ENCODE results near the gene TSEN2. TPM values are rescaled to one million over a fixed set of nuclear protein-coding genes. Genes with fewer than 3 reads are reported as not detected.

Gene TSEN2
- total RNA-seq, 2 donors from 2014 or later, result 16.6 to 18.2 TPM

GRCh38 chr3:12518261-12519028, 34.2 kb downstream of the TSEN2 start:
- H3K27me3 Mint-ChIP-seq (ENCODE audit: insufficient read depth), result no peaks in the 10 kb centered on the region
- peaks cover 12% of the 10 kb centered on the region for H3K4me1 Mint-ChIP-seq
- 88 to 92% methylated on average over 4 to 6 of the region's 6 CpGs for WGBS, 2 experiments (ENCODE audit: insufficient coverage in 1 of 2, insufficient read length in 1 of 2)
- no peak overlapping the region for H3K4me3 Mint-ChIP-seq
- Histone ChIP-seq H3K4me1 (ENCODE audit: control insufficient read depth, insufficient read depth, low read length) (peaks cover 17% of the 10 kb centered on the region), H3K9me3 (ENCODE audit: control insufficient read depth, low read length) (peaks cover 9% of the 10 kb centered on the region), H3K27me3 (ENCODE audit: control insufficient read depth, insufficient read depth, low read length, poor library complexity, severe bottlenecking) (no peaks in the 10 kb centered on the region), H3K36me3 (ENCODE audit: control insufficient read depth, insufficient read depth, low read length) (peaks cover 17% of the 10 kb centered on the region), H3K4me3 (ENCODE audit: low read length) (no peak overlapping the region), H3K9ac (ENCODE audit: extremely low read depth, low read length, poor library complexity, severe bottlenecking) (no peak overlapping the region), H3K27ac (ENCODE audit: low read depth, low read length) (no peak overlapping the region)
- H3K9me3 Mint-ChIP-seq, result peaks cover 14% of the 10 kb centered on the region
- no peak for DNase-seq
- H3K27ac Mint-ChIP-seq, result peak overlapping the region; percentile 64
- TF ChIP-seq CTCF (conservative IDR thresholded peaks at IDR 0.05), result peak; percentile 39
- H3K36me3 Mint-ChIP-seq (ENCODE audit: low read depth), result peaks cover 41% of the 10 kb centered on the region

- Mint-ChIP-seq H3K4me3 (no peak overlapping the region), H3K27me3 (ENCODE audit: insufficient read depth) (peaks cover 1% of the 10 kb centered on the region), H3K36me3 (ENCODE audit: low read depth) (peaks cover 54% of the 10 kb centered on the region), H3K4me1 (peaks cover 12% of the 10 kb centered on the region), H3K27ac (no peak overlapping the region), H3K9me3 (peaks cover 14% of the 10 kb centered on the region)
- H3K27me3 ChIP-seq (ENCODE audit: control insufficient read depth, insufficient read depth, low read length, poor library complexity, severe bottlenecking), result no peaks in the 10 kb centered on the region
- peaks cover 25% of the 10 kb centered on the region for H3K36me3 ChIP-seq (ENCODE audit: control insufficient read depth, insufficient read depth, low read length)
- no peak for DNase-seq
- no peak overlapping the region for H3K9ac ChIP-seq (ENCODE audit: extremely low read depth, low read length, poor library complexity, severe bottlenecking)
- no peak for TF ChIP-seq CTCF (conservative IDR thresholded peaks at IDR 0.05)
- peak overlapping the region; percentile 2 for H3K4me3 ChIP-seq (ENCODE audit: low read length)
- H3K9me3 ChIP-seq (ENCODE audit: control insufficient read depth, low read length), result peaks cover 9% of the 10 kb centered on the region
- WGBS, 2 experiments (ENCODE audit: insufficient coverage in 1 of 2, insufficient read length in 1 of 2), result 95 to 100% methylated on average over 2 of the region's 2 CpGs
- no peak overlapping the region for H3K27ac ChIP-seq (ENCODE audit: low read depth, low read length)
- H3K4me1 ChIP-seq (ENCODE audit: control insufficient read depth, insufficient read depth, low read length), result peaks cover 17% of the 10 kb centered on the region
Measured at GRCh38 chr3:12521010-12521409, 36.7 kb downstream of the TSEN2 start.

DNA sequence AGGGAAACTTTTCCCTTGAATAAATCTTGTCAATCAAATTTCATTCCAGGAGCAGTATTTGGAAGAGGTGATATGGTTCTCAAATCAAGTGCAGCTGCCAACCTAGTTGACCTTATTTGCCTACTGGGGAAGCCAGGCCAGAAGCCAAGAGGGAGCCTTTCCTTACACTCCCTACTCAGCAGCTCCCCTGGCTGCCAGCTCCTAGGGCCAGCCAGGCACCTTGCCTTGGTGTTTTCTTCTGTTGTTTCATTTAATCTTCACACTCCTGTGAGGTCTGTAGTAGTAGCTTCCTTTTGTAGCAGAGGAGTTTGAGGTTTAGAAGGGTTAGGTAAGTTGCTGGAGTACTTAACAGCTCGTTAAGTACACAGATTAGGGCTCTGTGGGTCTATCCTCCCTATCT, 38.4 kb downstream of the TSEN2 start:
- H3K27me3 Mint-ChIP-seq (ENCODE audit: insufficient read depth), result peaks cover 1% of the 10 kb centered on the region

More for the DNA sequence above, 38.4 kb downstream of the TSEN2 start:
- H3K27me3 ChIP-seq (ENCODE audit: control insufficient read depth, insufficient read depth, low read length, poor library complexity, severe bottlenecking), result no peaks in the 10 kb centered on the region
- peaks cover 32% of the 10 kb centered on the region for H3K36me3 ChIP-seq (ENCODE audit: control insufficient read depth, insufficient read depth, low read length)
- H3K9me3 ChIP-seq (ENCODE audit: control insufficient read depth, low read length), result peaks cover 9% of the 10 kb centered on the region
- H3K4me3 ChIP-seq (ENCODE audit: low read length), result no peak overlapping the region
- Mint-ChIP-seq H3K4me3 (no peak overlapping the region), H3K9me3 (peaks cover 14% of the 10 kb centered on the region), H3K27ac (no peak overlapping the region), H3K36me3 (ENCODE audit: low read depth) (peaks cover 53% of the 10 kb centered on the region), H3K4me1 (peaks cover 12% of the 10 kb centered on the region)
- peaks cover 13% of the 10 kb centered on the region for H3K4me1 ChIP-seq (ENCODE audit: control insufficient read depth, insufficient read depth, low read length)
- no peak overlapping the region for H3K27ac ChIP-seq (ENCODE audit: low read depth, low read length)
- WGBS, 2 experiments (ENCODE audit: insufficient coverage in 1 of 2, insufficient read length in 1 of 2), result 83% methylated on average over 1 of the region's 1 CpG; no CpG with 5 or more reads in 1 of the 2 experiments
- peak; percentile 50 for TF ChIP-seq CTCF (conservative IDR thresholded peaks at IDR 0.05)
- no peak overlapping the region for H3K9ac ChIP-seq (ENCODE audit: extremely low read depth, low read length, poor library complexity, severe bottlenecking)
- peak; percentile 78 for DNase-seq
